Hepatocyte (in vitro differentiated cells): Measurements from ENCODE around the gene SERPINA5.

Source experiments
- CTCF ChIP-seq: fragments of 200-600 bp; sonication (generic); IDR thresholded peaks from 2 replicates; pipeline ENCODE4 v1.5.1; 2016; ENCODE audit warnings: antibody characterized with exemption, mild to moderate bottlenecking; ENCODE audit not compliant: poor library complexity
- EZH2 ChIP-seq: fragments of 200-600 bp; sonication (generic); IDR thresholded peaks from 2 replicates; pipeline ENCODE4 v1.6.1; 2016; ENCODE audit warnings: antibody characterized with exemption, mild to moderate bottlenecking, borderline replicate concordance

- TF ChIP-seq CTCF, result no peak
- TF ChIP-seq EZH2, result no peak
These were observed 7.1 kb downstream of the SERPINA5 start for GRCh38 chr14:94588311-94588710.
